GM13977 (cell line): ENCODE results near the gene GRK5.

Experiments used
- DNase-seq: peaks from one replicate; pipeline ENCODE4 v3.0.0; 2012; ENCODE audit warnings: low spot score
- in situ Hi-C: fragments of 300-500 bp; cut with MboI; formaldehyde crosslinking; loops from one replicate; pipeline ENCODE4 v1.12.0; 2022; ENCODE audit warnings: low sequenced_read_pairs, low pct_unique_long_range_greater_than_20kb, mixed read lengths, inconsistent platforms; ENCODE audit not compliant: unreplicated experiment
- TF ChIP-seq, protein P1 (sequence below): IDR thresholded peaks from 2 replicates; pipeline ENCODE4 v1.5.1; 2012; ENCODE audit warnings: mild to moderate bottlenecking, control low read depth; ENCODE audit not compliant: insufficient read depth; ENCODE audit errors: extremely low read depth, missing control alignments

GRK5 gene

DNA sequence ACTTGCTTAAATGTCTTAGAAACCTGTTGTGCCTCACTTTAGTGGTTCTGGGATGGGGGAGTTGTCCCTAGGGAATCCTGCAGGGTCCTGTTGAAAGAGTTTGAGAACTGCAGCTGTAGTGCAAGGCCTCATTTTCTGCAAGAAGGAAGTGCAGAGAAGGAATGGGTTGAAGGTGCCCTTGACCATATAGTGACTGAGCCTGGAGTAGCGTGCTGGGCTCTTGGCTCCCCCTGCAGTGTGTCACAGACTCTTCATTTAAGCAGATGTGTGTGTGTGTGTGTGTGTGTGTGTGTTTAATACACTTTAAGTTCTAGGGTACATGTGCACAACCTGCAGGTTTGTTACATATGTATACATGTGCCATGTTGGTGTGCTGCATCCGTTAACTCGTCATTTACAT is 92.2 kb downstream of the GRK5 start:
- TF ChIP-seq, protein P1, sequence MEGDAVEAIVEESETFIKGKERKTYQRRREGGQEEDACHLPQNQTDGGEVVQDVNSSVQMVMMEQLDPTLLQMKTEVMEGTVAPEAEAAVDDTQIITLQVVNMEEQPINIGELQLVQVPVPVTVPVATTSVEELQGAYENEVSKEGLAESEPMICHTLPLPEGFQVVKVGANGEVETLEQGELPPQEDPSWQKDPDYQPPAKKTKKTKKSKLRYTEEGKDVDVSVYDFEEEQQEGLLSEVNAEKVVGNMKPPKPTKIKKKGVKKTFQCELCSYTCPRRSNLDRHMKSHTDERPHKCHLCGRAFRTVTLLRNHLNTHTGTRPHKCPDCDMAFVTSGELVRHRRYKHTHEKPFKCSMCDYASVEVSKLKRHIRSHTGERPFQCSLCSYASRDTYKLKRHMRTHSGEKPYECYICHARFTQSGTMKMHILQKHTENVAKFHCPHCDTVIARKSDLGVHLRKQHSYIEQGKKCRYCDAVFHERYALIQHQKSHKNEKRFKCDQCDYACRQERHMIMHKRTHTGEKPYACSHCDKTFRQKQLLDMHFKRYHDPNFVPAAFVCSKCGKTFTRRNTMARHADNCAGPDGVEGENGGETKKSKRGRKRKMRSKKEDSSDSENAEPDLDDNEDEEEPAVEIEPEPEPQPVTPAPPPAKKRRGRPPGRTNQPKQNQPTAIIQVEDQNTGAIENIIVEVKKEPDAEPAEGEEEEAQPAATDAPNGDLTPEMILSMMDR: peak; percentile 29
- no peak for DNase-seq
- in situ Hi-C loops: no loop called here

DNA sequence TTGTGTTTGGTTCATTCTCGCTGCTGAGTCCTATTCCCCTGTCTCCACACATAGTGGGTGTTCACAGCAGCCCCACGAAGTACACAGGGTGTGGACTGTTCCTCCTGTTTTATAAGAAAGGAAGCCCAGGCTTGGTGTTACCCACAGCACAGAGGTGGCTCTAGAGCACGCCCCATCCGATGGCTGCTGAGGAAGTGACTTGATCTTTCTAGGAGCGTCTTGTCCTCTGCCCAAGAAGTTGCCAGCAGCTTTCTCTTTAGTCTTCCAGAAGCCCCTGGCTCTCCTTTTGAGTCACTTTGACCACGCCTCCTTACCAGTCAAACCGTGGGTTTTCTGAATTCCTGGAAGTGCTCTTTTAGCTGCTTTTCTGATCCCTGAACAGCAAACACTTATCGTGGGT is 94.0 kb downstream of the GRK5 start:
- TF ChIP-seq, protein P1: no peak
- DNase-seq: no peak
- in situ Hi-C loops: no loop called here

DNA sequence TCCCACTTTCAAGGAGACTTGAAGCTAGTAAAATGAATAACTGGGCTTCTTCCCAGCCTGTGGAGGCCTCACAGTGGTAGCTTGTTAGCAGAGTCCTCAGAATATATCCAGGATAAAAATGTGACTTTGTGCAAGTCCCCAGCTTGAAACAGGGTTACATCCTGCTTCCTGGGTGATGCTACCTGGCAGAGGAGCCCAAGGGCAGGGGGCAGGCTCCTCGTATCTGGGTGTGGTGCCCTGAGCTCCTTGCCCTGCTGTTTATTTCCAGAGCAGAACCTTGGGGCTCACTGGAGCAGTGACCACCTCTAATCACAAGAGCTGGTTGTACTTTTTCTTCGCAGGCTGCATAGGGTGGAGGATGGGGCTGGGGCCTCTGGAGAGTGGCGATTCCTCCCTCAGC is 94.8 kb downstream of the GRK5 start:
- in situ Hi-C loops: no loop called here

DNA sequence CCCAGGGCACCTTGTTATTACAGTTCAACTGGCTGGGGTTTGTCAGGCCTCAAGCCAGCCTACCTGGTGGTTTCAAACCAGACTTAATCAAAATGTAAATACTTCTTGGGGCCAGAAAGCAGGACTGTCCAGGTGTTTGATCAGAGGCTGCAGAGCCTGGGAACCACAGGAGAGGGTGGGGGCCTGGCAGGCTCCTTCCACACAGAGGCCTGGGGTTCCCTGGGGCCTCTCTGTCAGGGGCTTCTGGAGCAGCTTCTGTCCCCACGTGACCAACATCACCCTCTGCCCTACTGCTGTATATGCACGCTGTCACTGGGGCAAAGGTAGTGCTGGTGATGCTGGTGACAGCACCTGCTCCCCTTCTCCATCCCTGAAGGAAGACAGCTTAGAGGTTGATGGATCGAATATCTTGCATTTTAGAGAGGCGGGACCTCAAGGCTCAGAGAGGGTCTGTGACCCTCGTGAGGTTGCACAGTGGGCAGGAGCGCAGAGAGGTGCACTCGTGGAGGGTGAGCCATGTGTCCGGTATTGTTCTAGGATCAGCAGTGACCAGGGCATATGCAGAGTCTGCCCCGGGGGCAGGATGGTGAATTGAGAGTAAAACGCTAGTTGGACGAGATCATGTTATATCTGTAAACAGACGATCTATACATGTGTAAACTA is 95.4 kb downstream of the GRK5 start:
- TF ChIP-seq, protein P1: no peak
- in situ Hi-C loops: no loop called here
- no peak for DNase-seq

More for the DNA sequence above, 94.8 kb downstream of the GRK5 start:
- TF ChIP-seq, protein P1: no peak
- no peak for DNase-seq

DNA sequence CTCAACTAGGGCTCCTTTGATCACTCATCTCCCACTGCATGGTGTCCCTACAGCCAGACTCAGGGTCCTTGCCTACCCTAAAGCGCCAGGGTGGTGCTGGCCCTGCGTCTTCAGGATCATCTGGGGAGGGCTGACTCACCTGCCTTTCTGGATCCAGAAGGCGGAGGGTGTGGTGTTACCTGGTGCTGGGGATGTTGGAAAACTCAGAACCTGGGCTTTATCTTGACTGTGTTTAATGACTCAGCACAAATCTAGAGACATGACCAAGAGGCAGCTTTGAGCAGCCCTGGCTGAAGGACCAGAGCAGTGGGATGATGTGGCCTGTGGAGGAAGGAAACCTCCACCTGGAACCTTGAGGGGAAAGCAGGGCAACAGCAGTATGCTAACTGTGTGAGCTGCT is 96.5 kb downstream of the GRK5 start:
- TF ChIP-seq, protein P1: no peak

DNA sequence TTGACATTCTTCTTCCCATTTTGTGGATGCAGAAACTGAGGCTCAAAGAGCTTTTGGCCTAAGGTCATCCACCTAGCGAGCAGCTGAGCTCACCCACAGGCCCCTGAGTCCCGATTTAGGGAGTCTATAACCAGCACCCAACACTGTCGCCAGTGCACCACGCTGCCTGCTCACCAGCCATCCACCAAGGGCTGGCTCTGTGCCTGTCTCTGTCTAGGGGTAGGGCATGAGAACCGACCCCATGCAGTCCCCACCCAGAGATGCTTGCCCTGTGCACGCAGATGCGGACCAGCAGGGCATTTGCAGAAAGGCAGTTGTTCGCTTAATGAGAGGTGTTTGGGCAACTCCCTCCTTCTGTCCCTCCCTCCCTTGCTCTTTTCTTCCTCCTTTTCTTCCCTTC is 97.2 kb downstream of the GRK5 start:
- DNase-seq: no peak
- in situ Hi-C loops: no loop called here
- TF ChIP-seq, protein P1: no peak

More for the DNA sequence above, 96.5 kb downstream of the GRK5 start:
- DNase-seq: no peak
- in situ Hi-C loops: no loop called here
